CD4-positive, alpha-beta T cell treated with Interleukin-17A for 1 hour (primary cell): ENCODE data around the gene PTPRG.
"Not testable (repeated sequence)": the region's sequence is repeated elsewhere in the genome, so short reads cannot be mapped to it uniquely, and the experiment has no call there.

ENCODE experiments used
- DNase-seq: peaks from one replicate; pipeline ENCODE4 v3.0.0-alpha.2; 2020

Gene PTPRG

DNA sequence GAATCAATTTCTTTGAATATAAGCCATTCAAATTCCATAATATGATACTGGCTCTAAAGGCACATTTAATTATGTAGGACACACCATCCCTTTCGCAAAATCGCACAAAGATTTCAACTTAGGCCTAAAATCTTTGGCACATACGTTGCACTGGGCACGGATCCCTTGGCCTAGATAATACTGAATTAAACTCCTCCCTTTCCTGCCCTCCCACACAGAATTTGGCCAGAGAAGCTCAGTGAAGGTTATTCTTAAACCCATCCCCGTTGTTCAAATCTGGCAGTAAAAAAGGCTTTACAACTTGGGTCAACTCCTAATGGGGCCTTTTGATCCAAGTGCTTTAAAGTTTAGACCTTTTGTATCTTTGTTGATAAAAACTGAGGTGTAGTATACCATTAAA is 247.2 kb downstream of the PTPRG start:
- no peak for DNase-seq

DNA sequence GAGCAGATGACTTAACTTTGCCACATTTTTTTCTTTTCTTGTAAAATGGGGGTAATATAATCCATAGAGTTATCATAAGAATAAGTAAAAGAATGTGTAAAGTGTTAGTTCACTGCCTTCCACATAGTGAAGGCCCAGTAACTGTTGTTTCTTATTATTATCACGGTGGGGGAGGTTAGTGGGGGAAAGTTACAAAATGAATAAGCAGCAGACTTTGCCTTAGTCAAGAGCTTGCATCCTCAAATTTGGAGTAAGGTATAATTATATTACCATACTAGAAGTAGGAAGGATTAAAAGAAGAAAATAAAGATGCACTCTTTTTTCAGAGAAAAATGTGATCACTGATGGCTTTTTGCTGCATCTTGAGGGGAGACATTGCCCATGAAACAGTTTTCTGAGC is 247.6 kb downstream of the PTPRG start:
- no peak for DNase-seq

DNA sequence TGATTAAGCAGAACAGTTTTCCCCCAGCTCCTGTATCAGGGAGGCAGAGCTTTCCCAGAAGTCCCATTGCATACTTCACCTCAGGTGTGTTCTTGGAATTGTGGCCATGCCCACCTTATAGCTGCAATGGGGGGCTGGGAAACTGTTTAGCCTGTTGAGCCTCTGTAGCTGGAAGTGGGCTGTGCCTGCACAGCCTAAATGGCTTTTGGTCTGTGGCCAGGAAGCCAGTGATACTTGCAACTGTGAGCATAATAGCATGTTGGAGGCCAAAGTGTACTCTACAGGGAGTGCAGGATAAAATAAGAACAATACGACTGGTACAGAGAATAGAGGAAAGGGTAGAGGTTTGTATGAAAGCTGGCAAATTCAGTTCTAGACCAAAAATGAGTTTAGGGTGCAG is 248.5 kb downstream of the PTPRG start:
- DNase-seq: no peak

DNA sequence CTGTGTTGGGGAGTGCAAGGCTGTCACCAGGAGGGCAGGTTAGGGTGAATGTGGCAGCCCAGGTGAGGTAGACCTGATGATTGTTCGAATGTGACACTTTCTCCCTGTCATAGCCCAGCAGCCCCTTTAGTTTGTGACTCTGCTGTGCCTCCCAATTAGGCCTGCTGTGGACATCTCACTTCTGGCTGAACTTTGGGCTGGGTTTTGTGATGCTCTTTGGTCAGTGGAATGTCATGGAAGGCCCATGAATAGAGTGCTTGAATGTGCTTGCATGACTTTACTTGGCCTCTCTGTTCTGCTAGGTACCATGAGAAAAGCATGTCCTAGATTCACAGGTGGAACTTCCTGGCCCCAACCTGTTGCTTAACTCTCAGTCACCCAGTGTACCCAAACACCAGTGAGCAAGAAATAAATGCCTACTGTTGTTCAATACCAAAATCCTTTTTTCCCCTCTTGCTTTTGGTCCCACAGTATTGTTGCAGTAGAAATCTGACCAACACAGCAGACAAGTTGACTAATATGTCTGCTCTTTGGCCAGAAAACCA is 249.7 kb downstream of the PTPRG start:
- DNase-seq: no peak

DNA sequence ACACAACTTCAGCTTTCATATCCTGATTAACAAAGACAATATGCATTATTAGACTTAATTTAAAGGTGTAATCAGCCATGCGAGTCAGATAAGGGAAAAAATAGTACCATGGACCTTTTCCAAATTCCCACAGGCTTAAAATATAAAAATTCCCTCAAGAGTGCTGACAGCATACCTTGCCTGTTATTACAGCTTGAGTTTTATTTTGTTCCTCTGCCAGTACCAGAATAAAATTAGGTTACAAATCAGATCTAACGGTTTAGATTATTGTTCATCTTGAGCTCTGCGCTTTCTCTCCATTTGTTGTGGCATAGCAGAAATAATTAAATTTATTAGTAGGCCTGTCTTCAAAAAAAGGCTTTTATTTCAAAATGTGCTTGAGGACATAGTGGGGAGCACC is 250.3 kb downstream of the PTPRG start:
- DNase-seq: no peak

DNA sequence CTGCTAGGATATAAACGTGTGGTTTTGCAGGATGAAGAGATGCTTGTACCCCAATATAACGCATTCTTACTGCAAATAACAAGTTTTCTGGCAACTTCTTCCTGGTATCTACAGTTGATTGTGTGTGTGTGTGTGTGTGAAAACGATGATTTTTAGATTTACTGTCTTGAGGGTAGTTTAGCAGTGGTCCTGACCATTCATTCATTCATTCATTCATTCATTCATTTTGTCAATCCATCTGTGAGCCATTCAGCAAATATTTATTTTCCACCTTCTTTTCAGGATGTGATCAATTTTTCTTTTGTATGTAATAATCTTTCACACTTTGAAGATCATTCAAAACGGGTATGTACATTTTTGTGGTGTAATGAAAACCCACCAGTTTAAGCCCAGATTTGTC is 250.7 kb downstream of the PTPRG start:
- no peak for DNase-seq

DNA sequence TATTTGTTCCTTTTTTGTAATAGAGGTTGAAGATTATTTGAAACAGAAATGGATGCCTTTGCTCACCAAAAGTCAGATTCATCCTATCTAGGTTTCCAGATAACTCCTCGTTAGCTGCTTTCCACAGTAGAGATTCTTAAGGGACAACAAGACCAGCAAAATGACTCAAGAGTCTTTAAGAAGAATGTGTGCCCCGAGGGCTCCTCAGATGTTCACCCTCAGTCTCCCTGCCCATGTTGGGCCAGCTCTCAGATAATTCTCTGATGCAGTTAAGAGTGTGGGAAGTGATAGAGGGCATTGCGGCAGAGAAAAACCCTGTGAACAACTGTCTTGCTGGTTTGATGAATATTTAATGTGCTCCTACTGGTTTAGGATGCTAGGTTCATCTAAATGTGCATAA is 251.1 kb downstream of the PTPRG start:
- DNase-seq: no peak

DNA sequence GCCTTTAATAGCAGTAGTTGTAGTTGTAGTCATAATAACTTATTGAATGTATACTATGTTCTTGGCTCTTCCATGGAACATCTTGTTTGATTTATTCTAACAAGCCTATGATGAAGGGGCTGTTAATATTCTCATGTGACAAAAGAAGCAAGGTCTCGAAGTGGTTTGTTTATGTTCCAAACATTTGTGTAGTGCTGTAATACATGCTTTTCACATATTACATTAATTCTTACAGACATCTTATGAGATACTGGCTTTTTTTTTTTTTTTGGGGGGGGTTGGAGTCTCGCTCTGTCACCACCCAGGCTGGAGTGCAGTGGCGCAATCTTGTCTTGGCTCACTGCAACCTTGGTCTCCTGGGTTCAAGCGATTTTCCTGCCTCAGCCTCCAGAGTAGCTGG is 252.3 kb downstream of the PTPRG start:
- DNase-seq: no peak

DNA sequence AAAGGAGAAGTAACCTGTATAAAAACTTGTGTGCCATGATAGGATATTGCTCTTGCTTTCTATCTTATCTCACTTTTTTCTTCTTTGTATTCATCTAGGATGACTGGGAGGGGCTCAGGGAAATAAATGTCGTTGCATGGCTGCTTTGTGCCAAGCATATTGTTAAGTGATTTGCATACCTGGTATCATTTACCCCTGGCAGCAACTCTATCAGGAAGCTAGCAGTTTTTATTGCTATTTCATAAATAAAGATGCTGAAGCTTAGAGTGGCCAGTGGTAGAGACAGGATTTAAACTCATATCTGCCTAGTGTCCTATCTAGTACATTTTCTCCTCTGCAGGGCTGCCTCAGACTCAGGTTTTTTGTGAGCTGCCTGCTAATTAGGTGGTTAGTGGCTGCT is 253.3 kb downstream of the PTPRG start:
- DNase-seq: no peak

DNA sequence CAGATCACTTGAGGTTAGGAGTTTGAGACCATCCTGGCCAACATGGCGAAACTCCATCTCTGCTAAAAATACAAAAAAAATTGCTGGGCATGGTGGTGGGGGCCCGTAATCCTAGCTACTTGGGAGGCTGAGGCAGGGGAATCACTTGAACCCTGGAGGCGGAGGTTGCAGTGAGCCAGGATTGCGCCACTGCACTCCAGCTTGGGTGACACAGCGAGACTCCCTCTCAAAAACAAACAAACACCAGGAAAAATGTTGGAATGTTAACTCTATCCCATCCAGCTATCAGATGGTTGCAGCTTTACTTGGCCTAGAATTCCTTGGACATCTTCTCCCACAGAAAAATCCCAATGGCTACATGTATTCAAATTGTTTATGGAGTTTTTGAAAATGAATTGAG is 254.9 kb downstream of the PTPRG start:
- DNase-seq: not testable (repeated sequence)

DNA sequence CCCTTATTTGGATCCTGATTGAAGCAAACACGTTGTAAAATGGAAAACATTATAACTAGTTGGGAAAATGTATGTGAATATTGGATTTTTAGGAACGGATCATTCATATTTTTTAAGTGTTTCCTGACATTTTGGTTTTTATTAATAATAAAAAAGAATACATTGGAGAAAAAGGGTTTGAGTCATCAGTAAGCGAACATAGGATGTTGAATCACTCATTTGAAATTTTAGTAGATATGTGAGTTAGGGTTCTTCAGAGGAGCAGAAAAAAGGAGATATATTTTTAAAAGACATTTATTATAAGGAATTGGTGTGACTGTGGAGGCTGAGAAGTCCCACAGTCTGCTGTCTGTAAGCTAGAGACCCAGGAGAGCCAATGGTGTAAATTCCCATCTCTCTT is 258.5 kb downstream of the PTPRG start:
- no peak for DNase-seq

DNA sequence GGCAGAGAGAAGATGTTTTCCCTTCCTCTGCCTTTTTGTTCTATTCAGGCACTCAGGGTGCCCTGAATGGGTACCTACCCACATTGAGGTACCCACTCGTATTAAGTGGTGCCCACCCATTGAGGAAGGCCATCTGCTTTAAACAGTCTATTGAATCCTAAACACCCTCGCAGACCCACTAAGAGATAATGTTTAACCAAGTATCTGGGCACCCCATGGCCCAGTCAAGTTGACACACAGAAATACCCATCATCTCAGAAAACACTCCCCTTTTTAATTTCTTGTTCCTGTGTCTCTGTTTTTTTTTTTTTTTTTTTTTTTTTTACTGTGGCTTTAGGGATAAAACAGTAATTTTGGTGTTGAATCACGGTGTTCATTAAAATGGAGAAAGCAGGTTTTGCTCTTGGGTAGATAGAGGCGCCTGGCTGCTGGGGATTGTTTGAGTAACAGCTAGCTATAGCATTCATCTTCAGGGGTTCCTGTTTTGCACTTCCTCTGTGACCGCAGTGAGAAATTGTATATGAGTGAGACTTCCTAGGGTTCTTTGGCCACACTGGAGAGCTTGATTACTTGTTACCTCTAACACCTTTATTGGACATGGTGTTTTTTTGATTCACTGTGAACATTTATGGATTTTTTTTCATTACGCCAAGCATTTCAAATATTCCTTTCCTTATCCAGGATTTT is 259.1 kb downstream of the PTPRG start:
- DNase-seq: no peak

DNA sequence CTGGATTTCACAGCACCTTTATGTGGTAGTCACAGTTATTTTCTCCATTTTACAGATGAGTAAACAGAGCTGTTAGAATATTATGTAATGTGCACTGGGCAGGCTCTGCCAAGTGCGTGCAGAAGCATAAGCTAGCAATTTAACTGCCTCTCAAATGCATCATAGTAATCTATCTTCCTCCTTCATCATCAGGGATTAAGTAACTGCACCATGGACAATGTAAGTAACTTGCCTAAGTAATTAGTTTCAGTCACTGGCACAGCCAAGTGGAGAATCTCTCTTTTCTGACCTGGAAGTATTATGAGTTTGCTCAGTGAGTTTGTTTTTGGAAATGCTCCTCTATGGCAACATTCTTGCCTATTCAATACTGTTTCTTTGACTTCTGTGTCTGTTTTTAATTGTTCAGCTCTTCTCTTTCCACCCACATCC is 260.5 kb downstream of the PTPRG start:
- no peak for DNase-seq

DNA sequence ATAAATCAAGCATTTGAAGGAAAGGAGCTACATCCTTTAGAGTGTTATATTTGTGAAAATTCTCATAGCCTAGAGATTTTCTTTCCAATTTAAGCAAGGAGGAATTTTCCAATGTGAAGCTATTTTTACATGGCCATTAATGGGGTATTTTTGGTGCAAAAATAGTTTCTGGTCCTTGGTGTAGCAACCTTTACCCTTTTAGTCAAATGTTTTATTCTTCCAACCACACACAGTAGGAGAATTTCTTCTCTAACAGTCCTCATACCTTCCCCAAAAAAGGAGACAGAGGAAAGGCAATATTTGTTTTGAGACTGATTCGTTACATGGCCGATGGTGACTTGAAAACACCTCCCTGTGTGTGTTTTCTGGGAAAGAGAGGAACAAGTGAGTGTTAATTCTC is 261.2 kb downstream of the PTPRG start:
- DNase-seq: no peak

DNA sequence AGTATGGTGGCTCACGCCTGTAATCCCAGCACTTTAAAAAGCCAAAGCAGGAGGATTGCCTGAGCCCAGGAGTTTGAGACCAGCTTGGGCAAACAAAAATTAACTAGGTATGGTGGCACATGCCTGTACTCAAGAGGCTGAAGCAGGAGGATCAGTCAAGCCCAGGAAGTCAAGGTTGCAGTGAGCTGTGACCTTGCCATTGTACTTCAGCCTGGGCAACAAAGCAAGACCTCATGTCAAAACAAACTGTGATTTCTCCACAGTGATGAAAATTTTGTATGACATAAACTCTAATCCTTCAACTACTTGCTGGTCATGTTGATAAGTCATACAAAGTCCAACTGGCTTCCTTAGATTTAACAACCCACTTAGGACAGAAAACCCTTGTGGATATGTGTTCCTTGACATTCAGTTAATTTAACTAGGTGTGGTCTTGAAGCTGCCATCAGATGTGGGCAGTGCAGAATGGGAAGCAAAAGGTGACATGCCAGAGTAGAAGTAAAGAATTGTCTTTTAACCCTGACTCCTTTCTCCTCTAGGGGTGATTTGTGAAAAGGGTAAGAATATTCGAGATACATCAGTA is 263.3 kb downstream of the PTPRG start:
- DNase-seq: no peak

DNA sequence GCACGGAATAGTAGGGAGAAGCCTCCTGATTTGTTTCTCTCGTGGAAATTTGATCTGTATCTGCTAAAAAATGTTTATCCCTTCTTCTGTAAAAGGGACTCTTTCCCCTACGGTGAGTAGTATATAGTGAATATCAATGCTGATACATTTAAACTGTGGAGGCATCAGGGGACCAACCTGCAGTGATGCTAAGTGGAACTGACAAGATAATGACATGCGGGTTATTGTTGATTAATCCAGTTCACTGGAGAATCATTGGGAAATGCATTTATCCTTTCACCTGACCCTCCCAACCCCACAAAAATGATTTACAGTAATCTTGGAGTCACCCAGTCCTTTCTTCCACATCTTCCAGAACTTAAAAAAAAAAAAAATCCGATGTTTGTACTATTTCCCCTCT is 264.8 kb downstream of the PTPRG start:
- no peak for DNase-seq

DNA sequence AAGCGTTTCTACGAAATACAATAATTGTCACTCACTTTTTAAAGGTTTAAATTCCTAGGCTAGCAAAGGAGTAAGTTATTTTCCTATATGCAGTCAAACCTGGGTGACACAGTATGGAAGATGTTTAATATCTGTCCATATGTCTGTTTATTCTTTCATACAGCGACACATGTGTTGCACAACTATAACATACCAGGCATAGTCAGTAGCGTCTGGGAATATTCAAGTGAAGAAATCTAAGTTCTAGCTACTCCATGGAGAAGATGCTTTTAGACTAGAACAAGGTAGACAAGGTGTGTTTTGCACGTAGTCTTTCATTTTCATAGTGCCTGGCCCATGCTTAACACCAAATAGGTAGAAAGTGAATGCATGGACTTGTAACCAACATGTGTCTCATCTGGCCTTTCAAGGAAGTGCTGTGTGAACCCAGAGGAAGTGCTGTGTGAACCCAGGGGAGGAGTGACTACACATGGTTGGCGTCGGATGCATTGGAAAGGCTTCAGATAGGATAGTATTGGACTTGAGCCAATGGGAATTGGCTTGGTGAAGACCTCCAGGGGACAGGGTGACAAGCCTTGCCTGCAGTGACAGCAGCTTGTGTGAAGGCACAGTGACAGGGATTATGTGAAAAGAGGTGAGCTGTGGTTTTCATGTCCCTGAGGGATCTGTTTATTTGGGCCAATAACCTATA is 267.0 kb downstream of the PTPRG start:
- no peak for DNase-seq

DNA sequence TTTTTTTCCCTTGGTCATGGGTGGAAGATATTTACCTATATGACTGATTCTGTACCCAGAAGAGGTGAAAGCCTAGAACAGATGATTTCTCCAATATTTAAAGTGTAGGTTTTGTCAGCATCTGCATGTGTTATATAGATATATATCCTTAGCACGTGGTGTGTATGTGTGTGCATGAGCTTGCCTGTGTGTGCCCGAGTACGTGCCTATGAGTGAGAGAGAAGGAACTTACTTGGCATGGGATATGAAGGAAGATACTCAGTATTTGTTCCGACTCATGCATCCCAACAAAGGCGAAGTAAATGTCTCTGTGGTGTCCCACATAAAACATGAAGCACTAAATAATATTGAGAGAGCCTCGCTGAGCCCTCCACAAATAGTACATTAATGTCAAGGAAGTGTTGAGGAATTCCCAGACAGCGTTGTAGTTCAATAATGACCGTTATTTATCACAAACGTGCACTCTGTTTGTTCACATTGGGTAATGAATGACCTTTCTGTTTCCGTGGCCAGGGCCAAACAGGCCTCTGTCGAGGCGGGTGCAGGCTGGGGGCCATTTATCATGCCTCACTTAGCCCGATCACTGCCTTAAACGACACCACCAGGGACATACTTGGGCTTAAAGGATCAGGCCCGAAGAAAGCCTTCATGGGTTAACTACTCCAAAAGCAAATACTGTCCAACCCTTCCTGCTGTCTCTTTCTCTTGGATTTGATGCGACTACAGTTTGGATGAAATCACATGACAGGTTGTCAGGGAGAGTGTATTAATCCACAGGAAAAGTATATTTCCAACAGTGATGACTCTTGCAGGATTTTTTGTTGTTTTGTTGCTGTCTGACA is 267.7 kb downstream of the PTPRG start:
- DNase-seq: no peak

DNA sequence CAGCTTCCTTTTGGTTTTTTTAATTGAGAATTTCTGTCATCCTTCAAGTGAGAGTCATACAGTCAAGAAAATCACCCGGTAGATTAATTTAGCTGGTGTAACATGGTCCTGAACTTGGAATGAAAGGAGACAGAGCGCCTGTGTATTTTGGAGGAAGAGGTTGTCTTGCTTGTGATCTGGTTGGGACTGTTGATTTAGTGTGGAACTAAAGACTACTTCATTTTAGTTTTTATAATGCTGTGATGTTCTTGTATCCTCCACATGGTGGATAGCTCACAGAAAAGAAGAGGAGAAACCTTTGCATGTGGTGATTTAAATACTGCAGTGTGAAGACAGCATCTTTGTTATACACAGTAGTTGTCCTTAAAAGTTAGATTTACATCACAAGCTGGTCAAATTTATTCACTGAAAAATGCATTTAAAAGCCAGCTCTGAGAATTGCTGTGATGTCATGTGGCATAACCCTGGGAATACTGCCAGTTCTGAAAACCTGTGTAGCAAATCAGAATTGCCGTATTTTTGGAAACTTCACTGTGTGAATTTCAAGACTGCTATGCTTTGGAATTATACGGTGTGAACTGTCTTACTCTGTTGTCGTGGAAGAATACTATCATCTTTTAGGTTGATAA is 268.5 kb downstream of the PTPRG start:
- no peak for DNase-seq

DNA sequence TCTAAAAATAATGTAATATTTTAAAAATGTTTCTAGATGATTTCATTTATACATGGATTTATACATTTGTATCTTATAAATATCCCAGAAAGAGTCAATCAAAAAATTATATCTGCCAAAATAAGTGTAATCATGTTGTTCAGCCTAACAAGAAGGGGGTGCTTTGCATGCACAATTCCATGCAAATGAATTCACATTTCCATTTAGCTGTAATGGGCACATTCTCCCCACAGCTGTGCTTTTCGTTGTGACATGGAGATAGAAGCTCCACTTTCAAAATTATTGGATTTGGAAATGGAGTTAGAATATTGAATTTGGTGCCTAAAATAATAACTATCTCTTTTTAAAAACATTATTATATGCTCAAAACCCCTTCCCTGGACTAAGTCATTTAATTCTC is 270.6 kb downstream of the PTPRG start:
- DNase-seq: no peak

DNA sequence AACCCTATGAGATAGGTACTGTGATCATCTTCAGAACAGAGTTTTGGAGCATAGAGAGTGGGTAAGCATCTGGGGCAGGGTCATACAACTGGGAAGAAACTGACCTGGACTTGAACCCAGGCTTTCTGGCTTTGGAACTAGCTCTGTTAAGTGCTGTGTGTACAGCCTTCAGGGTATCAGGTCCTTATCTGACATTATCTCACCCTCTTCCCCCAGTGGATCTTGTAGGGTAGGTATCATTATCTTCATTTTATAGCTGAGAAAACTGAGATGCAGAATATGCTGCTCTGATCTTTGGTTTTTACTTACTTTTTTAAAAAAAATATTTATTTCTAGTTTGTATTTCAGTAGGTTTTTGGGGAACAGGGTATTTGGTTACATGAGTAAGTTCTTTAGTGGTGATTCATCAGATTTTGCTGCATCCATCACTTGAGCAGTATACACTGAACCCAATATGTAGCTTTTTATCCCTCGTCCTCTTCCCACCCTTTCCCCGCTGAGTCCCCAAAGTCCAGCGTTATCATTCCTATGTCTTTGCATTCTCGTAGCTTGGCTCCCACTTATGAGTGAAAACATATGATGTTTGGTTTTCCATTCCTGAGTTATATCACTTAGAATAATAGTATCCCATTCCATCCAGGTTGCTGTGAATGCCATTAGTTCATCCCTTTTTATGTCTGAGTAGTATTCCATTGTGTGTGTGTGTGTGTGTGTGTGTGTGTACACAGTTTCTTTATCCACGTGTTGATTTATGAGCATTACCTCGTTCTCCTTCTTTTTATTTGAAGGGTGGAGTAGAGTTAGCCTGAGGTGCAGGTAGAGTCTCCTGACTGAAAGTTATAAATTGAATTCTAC is 271.2 kb downstream of the PTPRG start:
- no peak for DNase-seq

DNA sequence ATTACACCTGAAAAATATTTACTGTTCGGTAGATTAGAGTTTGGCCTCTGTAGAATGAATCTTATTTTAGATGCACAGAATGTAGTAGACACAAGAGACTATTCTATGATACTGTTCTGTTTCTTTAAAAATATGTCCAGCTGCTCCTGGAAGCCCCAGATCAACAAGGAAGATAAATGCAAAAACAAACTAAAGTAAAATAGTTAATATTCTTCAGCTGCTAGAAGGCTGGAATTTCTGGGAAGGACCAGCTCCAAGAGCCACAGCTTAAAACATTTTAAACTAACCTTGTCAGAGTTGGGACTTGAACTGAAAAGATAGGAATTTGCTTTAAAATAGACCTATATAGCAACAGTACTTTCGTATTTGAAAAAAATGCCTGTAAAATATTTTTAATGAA is 277.9 kb downstream of the PTPRG start:
- DNase-seq: no peak
